ENCODE results near the gene PTPRG. TPM values are rescaled to one million over a fixed set of nuclear protein-coding genes. Genes with fewer than 3 reads are reported as not detected.

The PTPRG gene
- total RNA-seq, 1 donor from 2014 or later: 77.2 TPM

GRCh38 chr3:61595826-61596225 lies 34.5 kb downstream of the PTPRG start:
- H3K27ac Mint-ChIP-seq: no peak overlapping the region
- H3K9me3 Mint-ChIP-seq: peaks cover 4% of the 10 kb centered on the region
- no peak for DNase-seq (ENCODE audit: extremely low spot score, unreplicated experiment)
- no peak overlapping the region for H3K4me3 Mint-ChIP-seq
- peaks cover 6% of the 10 kb centered on the region for H3K36me3 Mint-ChIP-seq
- H3K27me3 Mint-ChIP-seq: no peaks in the 10 kb centered on the region
- H3K4me1 Mint-ChIP-seq (ENCODE audit: unreplicated experiment): peaks cover 36% of the 10 kb centered on the region
- TF ChIP-seq CTCF (conservative IDR thresholded peaks at IDR 0.05): no peak

- peaks cover 31% of the 10 kb centered on the region for H3K4me1 Mint-ChIP-seq (ENCODE audit: unreplicated experiment)
- no peak for TF ChIP-seq CTCF (conservative IDR thresholded peaks at IDR 0.05)
- no peak overlapping the region for H3K4me3 Mint-ChIP-seq
- H3K36me3 Mint-ChIP-seq: peaks cover 8% of the 10 kb centered on the region
- no peak overlapping the region for H3K27ac Mint-ChIP-seq
- H3K9me3 Mint-ChIP-seq: peaks cover 4% of the 10 kb centered on the region
- DNase-seq (ENCODE audit: extremely low spot score, unreplicated experiment): no peak
- no peaks in the 10 kb centered on the region for H3K27me3 Mint-ChIP-seq
Measured at GRCh38 chr3:61597906-61598305, 36.5 kb downstream of the PTPRG start.

GRCh38 chr3:61600195-61600594 lies 38.8 kb downstream of the PTPRG start:
- Mint-ChIP-seq H3K4me3 (no peak overlapping the region), H3K36me3 (peaks cover 15% of the 10 kb centered on the region), H3K27me3 (no peaks in the 10 kb centered on the region), H3K4me1 (ENCODE audit: unreplicated experiment) (peaks cover 12% of the 10 kb centered on the region), H3K27ac (no peak overlapping the region), H3K9me3 (peaks cover 4% of the 10 kb centered on the region)
- DNase-seq (ENCODE audit: extremely low spot score, unreplicated experiment): no peak
- TF ChIP-seq CTCF (conservative IDR thresholded peaks at IDR 0.05): no peak

GRCh38 chr3:61601831-61602230 lies 40.5 kb downstream of the PTPRG start:
- peaks cover 15% of the 10 kb centered on the region for H3K36me3 Mint-ChIP-seq
- no peak overlapping the region for H3K27ac Mint-ChIP-seq
- peaks cover 4% of the 10 kb centered on the region for H3K9me3 Mint-ChIP-seq
- no peak for DNase-seq (ENCODE audit: extremely low spot score, unreplicated experiment)
- H3K27me3 Mint-ChIP-seq: no peaks in the 10 kb centered on the region
- no peak for TF ChIP-seq CTCF (conservative IDR thresholded peaks at IDR 0.05)
- no peak overlapping the region for H3K4me3 Mint-ChIP-seq
- no peaks in the 10 kb centered on the region for H3K4me1 Mint-ChIP-seq (ENCODE audit: unreplicated experiment)

GRCh38 chr3:61602466-61602865 lies 41.1 kb downstream of the PTPRG start:
- peaks cover 4% of the 10 kb centered on the region for H3K9me3 Mint-ChIP-seq
- H3K27me3 Mint-ChIP-seq: no peaks in the 10 kb centered on the region
- H3K27ac Mint-ChIP-seq: no peak overlapping the region
- peaks cover 5% of the 10 kb centered on the region for H3K4me1 Mint-ChIP-seq (ENCODE audit: unreplicated experiment)
- H3K4me3 Mint-ChIP-seq: no peak overlapping the region
- DNase-seq (ENCODE audit: extremely low spot score, unreplicated experiment): no peak
- H3K36me3 Mint-ChIP-seq: peaks cover 15% of the 10 kb centered on the region
- no peak for TF ChIP-seq CTCF (conservative IDR thresholded peaks at IDR 0.05)

- no peak for DNase-seq (ENCODE audit: extremely low spot score, unreplicated experiment)
- H3K4me1 Mint-ChIP-seq (ENCODE audit: unreplicated experiment): peaks cover 16% of the 10 kb centered on the region
- H3K27me3 Mint-ChIP-seq: no peaks in the 10 kb centered on the region
- TF ChIP-seq CTCF (conservative IDR thresholded peaks at IDR 0.05): no peak
- H3K9me3 Mint-ChIP-seq: no peaks in the 10 kb centered on the region
- H3K4me3 Mint-ChIP-seq: no peak overlapping the region
- no peak overlapping the region for H3K27ac Mint-ChIP-seq
- H3K36me3 Mint-ChIP-seq: peaks cover 15% of the 10 kb centered on the region
Measured at GRCh38 chr3:61605589-61606175, 44.3 kb downstream of the PTPRG start.

Data from type B pancreatic cell (in vitro differentiated cells).